ENCODE measurements around the gene MPZL1.
"Not testable (repeated sequence)": the region's sequence is repeated elsewhere in the genome, so short reads cannot be mapped to it uniquely, and the experiment has no call there.

GRCh38 chr1:167830668-167831067, 108.9 kb downstream of the MPZL1 start:
- not testable (repeated sequence) for TF ChIP-seq CTCF (IDR thresholded peaks at IDR 0.05; ENCODE audit: insufficient read depth, low read length); POLR2AphosphoS5 (IDR thresholded peaks at IDR 0.05; ENCODE audit: low read depth); REST (IDR thresholded peaks at IDR 0.05; ENCODE audit: insufficient replicate concordance, low read depth); SPI1 (IDR thresholded peaks at IDR 0.05; ENCODE audit: borderline replicate concordance, low read depth)

Data from HL-60 (cell line).